SJCRH30 (cell line): Measurements from ENCODE around the gene KRT6C. TPM values are rescaled to one million over a fixed set of nuclear protein-coding genes. Genes with fewer than 3 reads are reported as not detected.

Experiments used
- DNase-seq, 2 experiments: peaks; one replicate each; pipeline ENCODE4 v3.0.0-alpha.2; 2015 to 2020
- H3K27ac ChIP-seq: fragments of 250-450 bp; sonication (Bioruptor Pico); 2 replicates; pipeline ENCODE4 v1.5.1; 2020; ENCODE audit warnings: mild to moderate bottlenecking, moderate library complexity
- H3K27me3 ChIP-seq: fragments of 250-450 bp; sonication (Bioruptor Pico); 2 replicates; pipeline ENCODE4 v1.5.1; 2020; ENCODE audit warnings: mild to moderate bottlenecking, moderate library complexity
- H3K36me3 ChIP-seq: fragments of 250-450 bp; sonication (Bioruptor Pico); 2 replicates; pipeline ENCODE4 v1.5.1; 2020; ENCODE audit warnings: mild to moderate bottlenecking, moderate library complexity
- H3K4me1 ChIP-seq: fragments of 250-450 bp; sonication (Bioruptor Pico); 2 replicates; pipeline ENCODE4 v1.5.1; 2020; ENCODE audit warnings: mild to moderate bottlenecking, moderate library complexity
- H3K4me3 ChIP-seq: fragments of 250-450 bp; sonication (Bioruptor Pico); 2 replicates; pipeline ENCODE4 v1.5.1; 2020; ENCODE audit warnings: mild to moderate bottlenecking, moderate library complexity
- H3K9me3 ChIP-seq: fragments of 250-450 bp; sonication (Bioruptor Pico); replicated peaks from 2 replicates; pipeline ENCODE4 v1.5.1; 2020; ENCODE audit warnings: mild to moderate bottlenecking, moderate library complexity
- total RNA-seq: library from RNA; depleted of rRNA; stranded (reverse); fragments of >200 nt; shearing (Covaris generic); gene quantifications from 2 replicates; pipeline ENCODE4 v1.2.3, GENCODE V29; 2014

Gene KRT6C
- total RNA-seq, 1 experiment from 2014 or later: not detected

- no peaks in the 10 kb centered on the region for H3K36me3 ChIP-seq
- no peak overlapping the region for H3K27ac ChIP-seq
- H3K4me3 ChIP-seq: no peak overlapping the region
- H3K4me1 ChIP-seq: no peaks in the 10 kb centered on the region
- peaks cover 7% of the 10 kb centered on the region; the same call in 1 of the 2 replicates for H3K27me3 ChIP-seq
- no peak for DNase-seq
- no peaks in the 10 kb centered on the region for H3K9me3 ChIP-seq
Observed at GRCh38 chr12:52438305-52439301, 35.0 kb downstream of the KRT6C start.

GRCh38 chr12:52437508-52437907 lies 36.1 kb downstream of the KRT6C start:
- no peaks in the 10 kb centered on the region for H3K4me1 ChIP-seq
- no peak overlapping the region for H3K27ac ChIP-seq
- H3K9me3 ChIP-seq: no peaks in the 10 kb centered on the region
- peaks cover 3% of the 10 kb centered on the region; the same call in 1 of the 2 replicates for H3K27me3 ChIP-seq
- no peak for DNase-seq
- no peaks in the 10 kb centered on the region for H3K36me3 ChIP-seq
- no peak overlapping the region for H3K4me3 ChIP-seq

GRCh38 chr12:52436828-52437474 lies 36.7 kb downstream of the KRT6C start:
- Histone ChIP-seq H3K27ac (no peak overlapping the region), H3K9me3 (no peaks in the 10 kb centered on the region), H3K4me1 (no peaks in the 10 kb centered on the region), H3K4me3 (no peak overlapping the region), H3K27me3 (peaks cover 3% of the 10 kb centered on the region; the same call in 1 of the 2 replicates), H3K36me3 (no peaks in the 10 kb centered on the region)
- no peak for DNase-seq

GRCh38 chr12:52436000-52436827 lies 37.4 kb downstream of the KRT6C start:
- H3K36me3 ChIP-seq: no peaks in the 10 kb centered on the region
- no peak overlapping the region for H3K27ac ChIP-seq
- H3K27me3 ChIP-seq: peaks cover 3% of the 10 kb centered on the region; the same call in 1 of the 2 replicates
- no peak overlapping the region for H3K4me3 ChIP-seq
- no peaks in the 10 kb centered on the region for H3K4me1 ChIP-seq
- H3K9me3 ChIP-seq: no peaks in the 10 kb centered on the region
- no peak for DNase-seq

GRCh38 chr12:52435659-52435999 lies 38.0 kb downstream of the KRT6C start:
- H3K27me3 ChIP-seq: peaks cover 3% of the 10 kb centered on the region; the same call in 1 of the 2 replicates
- H3K4me1 ChIP-seq: no peaks in the 10 kb centered on the region
- H3K36me3 ChIP-seq: no peaks in the 10 kb centered on the region
- no peaks in the 10 kb centered on the region for H3K9me3 ChIP-seq
- no peak overlapping the region for H3K27ac ChIP-seq
- DNase-seq: no peak
- no peak overlapping the region for H3K4me3 ChIP-seq

GRCh38 chr12:52434760-52435530 lies 38.7 kb downstream of the KRT6C start:
- Histone ChIP-seq H3K27me3 (peaks cover 3% of the 10 kb centered on the region; the same call in 1 of the 2 replicates), H3K4me1 (no peaks in the 10 kb centered on the region), H3K27ac (no peak overlapping the region), H3K4me3 (no peak overlapping the region), H3K9me3 (no peaks in the 10 kb centered on the region), H3K36me3 (no peaks in the 10 kb centered on the region)
- DNase-seq: no peak

GRCh38 chr12:52434081-52434733 lies 39.4 kb downstream of the KRT6C start, which contains the start of gene KRT75:
Gene KRT75 (minus strand): TSS chr12:52434371. CDS start chr12:52434304, 67 bp downstream.
- Histone ChIP-seq H3K4me3 (no peak within 1 kb of the TSS), H3K36me3 (no peaks in the 10 kb centered on the region), H3K27ac (no peak within 1 kb of the TSS), H3K27me3 (peaks cover 3% of the 10 kb centered on the region; the same call in 1 of the 2 replicates), H3K9me3 (no peaks in the 10 kb centered on the region), H3K4me1 (no peaks in the 10 kb centered on the region)
- DNase-seq: no peak

- Histone ChIP-seq H3K27me3 (peaks cover 3% of the 10 kb centered on the region; the same call in 1 of the 2 replicates), H3K4me1 (no peaks in the 10 kb centered on the region), H3K27ac (no peak overlapping the region), H3K36me3 (no peaks in the 10 kb centered on the region), H3K4me3 (no peak overlapping the region), H3K9me3 (no peaks in the 10 kb centered on the region)
- DNase-seq: no peak
Observed at GRCh38 chr12:52433501-52434080, 40.0 kb downstream of the KRT6C start.

- Histone ChIP-seq H3K27me3 (peaks cover 3% of the 10 kb centered on the region; the same call in 1 of the 2 replicates), H3K9me3 (no peaks in the 10 kb centered on the region), H3K27ac (no peak overlapping the region), H3K36me3 (no peaks in the 10 kb centered on the region), H3K4me3 (no peak overlapping the region), H3K4me1 (no peaks in the 10 kb centered on the region)
- DNase-seq: no peak
Observed at GRCh38 chr12:52432559-52433207, 40.9 kb downstream of the KRT6C start.

GRCh38 chr12:52428121-52428520 lies 45.5 kb downstream of the KRT6C start:
- DNase-seq: no peak
- Histone ChIP-seq H3K9me3 (no peaks in the 10 kb centered on the region; the same call in 1 of the 2 replicates), H3K27ac (no peak overlapping the region), H3K27me3 (peaks cover 4% of the 10 kb centered on the region; the same call in 1 of the 2 replicates), H3K36me3 (no peaks in the 10 kb centered on the region), H3K4me1 (no peaks in the 10 kb centered on the region), H3K4me3 (no peak overlapping the region)

- H3K4me3 ChIP-seq: no peak overlapping the region
- no peak for DNase-seq
- H3K9me3 ChIP-seq: no peaks in the 10 kb centered on the region; the same call in 1 of the 2 replicates
- no peaks in the 10 kb centered on the region for H3K36me3 ChIP-seq
- H3K27me3 ChIP-seq: peaks cover 9% of the 10 kb centered on the region; the same call in 1 of the 2 replicates
- no peak overlapping the region for H3K27ac ChIP-seq
- no peaks in the 10 kb centered on the region for H3K4me1 ChIP-seq
Observed at GRCh38 chr12:52427083-52427482, 46.5 kb downstream of the KRT6C start.

GRCh38 chr12:52426034-52426433 lies 47.6 kb downstream of the KRT6C start:
- H3K27me3 ChIP-seq: peaks cover 9% of the 10 kb centered on the region; the same call in 1 of the 2 replicates
- no peaks in the 10 kb centered on the region; the same call in 1 of the 2 replicates for H3K9me3 ChIP-seq
- no peak overlapping the region for H3K27ac ChIP-seq
- DNase-seq: no peak
- no peaks in the 10 kb centered on the region for H3K36me3 ChIP-seq
- no peak overlapping the region for H3K4me3 ChIP-seq
- no peaks in the 10 kb centered on the region for H3K4me1 ChIP-seq
